Measurements from ENCODE around the gene CRYZL1. TPM values are rescaled to one million over a fixed set of nuclear protein-coding genes. Genes with fewer than 3 reads are reported as not detected.
A peak's percentile ranks its signal among the peaks of the same experiment; 100 is the strongest.

Gene CRYZL1
- total and polyA plus RNA-seq, 7 donors = 17.3 to 90.8 (median 46.6) TPM

DNA sequence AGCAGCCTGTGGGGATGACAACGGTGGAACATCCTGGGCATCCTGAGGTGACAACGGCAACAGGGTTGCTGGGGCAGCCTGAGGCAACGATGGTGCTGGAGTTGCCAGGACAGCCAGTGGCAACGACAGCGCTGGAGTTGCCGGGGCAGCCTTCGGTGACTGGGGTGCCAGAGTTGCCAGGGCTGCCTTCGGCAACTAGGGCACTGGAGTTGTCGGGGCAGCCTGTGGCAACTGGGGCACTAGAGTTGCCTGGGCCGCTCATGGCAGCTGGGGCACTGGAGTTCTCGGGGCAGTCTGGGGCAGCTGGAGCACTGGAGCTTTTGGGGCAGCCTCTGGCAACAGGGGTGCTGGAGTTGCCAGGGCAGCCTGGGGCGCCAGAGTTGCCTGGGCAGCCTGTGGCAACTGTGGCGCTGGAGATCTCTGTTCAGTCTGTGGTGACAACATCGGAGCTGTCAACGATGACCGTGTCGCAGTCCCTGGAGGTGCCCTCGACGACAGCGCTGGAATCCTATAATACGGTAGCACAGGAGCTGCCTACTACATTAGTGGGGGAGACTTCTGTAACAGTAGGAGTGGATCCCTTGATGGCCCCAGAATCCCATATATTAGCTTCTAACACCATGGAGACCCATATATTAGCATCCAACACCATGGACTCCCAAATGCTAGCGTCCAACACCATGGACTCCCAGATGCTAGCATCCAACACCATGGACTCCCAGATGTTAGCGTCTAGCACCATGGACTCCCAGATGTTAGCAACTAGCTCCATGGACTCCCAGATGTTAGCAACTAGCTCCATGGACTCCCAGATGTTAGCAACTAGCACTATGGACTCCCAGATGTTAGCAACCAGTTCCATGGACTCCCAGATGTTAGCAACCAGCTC lies 90.5 kb downstream of the CRYZL1 start:
- H3K9me3 ChIP-seq = no peaks in the 10 kb centered on the region
- intact Hi-C loops (cut with DNase I) = no loop called here
- H3K27ac ChIP-seq = no peak overlapping the region
- no peak overlapping the region for H3K4me3 ChIP-seq
- H3K27me3 ChIP-seq = no peaks in the 10 kb centered on the region
- peaks cover 46 to 97% (median 65%) of the 10 kb centered on the region in 4 donors for H3K36me3 ChIP-seq
- no peak for DNase-seq
- TF ChIP-seq POLR2AphosphoS5 (IDR thresholded peaks at IDR 0.05) (no peak), POLR2A (IDR thresholded peaks at IDR 0.05) (no peak), EP300 (IDR thresholded peaks at IDR 0.05) (no peak)
- TF ChIP-seq, protein P1, sequence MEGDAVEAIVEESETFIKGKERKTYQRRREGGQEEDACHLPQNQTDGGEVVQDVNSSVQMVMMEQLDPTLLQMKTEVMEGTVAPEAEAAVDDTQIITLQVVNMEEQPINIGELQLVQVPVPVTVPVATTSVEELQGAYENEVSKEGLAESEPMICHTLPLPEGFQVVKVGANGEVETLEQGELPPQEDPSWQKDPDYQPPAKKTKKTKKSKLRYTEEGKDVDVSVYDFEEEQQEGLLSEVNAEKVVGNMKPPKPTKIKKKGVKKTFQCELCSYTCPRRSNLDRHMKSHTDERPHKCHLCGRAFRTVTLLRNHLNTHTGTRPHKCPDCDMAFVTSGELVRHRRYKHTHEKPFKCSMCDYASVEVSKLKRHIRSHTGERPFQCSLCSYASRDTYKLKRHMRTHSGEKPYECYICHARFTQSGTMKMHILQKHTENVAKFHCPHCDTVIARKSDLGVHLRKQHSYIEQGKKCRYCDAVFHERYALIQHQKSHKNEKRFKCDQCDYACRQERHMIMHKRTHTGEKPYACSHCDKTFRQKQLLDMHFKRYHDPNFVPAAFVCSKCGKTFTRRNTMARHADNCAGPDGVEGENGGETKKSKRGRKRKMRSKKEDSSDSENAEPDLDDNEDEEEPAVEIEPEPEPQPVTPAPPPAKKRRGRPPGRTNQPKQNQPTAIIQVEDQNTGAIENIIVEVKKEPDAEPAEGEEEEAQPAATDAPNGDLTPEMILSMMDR (IDR thresholded peaks at IDR 0.05) = no peak
- WGBS, 2 donors = 98 to 99% methylated on average over 23 of the region's 23 CpGs
- H3K4me1 ChIP-seq = peaks cover 0 to 24% (median 14%) of the 10 kb centered on the region in 4 donors

DNA sequence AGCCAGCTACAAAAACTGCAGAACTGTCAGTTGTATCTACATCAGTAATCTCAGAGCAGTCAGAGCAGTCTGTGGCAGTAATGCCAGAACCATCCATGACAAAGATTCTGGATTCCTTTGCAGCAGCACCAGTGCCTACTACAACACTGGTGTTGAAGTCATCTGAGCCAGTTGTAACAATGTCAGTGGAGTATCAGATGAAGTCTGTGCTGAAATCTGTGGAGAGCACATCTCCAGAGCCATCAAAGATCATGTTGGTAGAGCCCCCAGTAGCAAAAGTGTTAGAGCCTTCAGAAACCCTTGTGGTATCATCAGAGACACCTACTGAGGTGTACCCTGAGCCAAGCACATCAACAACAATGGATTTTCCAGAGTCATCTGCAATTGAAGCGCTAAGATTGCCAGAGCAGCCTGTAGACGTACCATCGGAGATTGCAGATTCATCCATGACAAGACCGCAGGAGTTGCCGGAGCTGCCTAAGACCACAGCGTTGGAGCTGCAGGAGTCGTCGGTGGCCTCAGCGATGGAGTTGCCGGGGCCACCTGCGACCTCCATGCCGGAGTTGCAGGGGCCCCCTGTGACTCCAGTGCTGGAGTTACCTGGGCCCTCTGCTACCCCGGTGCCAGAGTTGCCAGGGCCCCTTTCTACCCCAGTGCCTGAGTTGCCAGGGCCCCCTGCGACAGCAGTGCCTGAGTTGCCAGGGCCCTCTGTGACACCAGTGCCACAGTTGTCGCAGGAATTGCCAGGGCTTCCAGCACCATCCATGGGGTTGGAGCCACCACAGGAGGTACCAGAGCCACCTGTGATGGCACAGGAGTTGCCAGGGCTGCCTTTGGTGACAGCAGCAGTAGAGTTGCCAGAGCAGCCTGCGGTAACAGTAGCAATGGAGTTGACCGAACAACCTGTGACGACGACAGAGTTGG lies 91.4 kb downstream of the CRYZL1 start:
- Histone ChIP-seq H3K9me3 (no peaks in the 10 kb centered on the region), H3K36me3 (peaks cover 45 to 88% (median 63%) of the 10 kb centered on the region in 4 donors), H3K27me3 (no peaks in the 10 kb centered on the region), H3K27ac (no peak overlapping the region), H3K4me1 (peaks cover 0 to 25% (median 15%) of the 10 kb centered on the region in 4 donors), H3K4me3 (no peak overlapping the region)
- TF ChIP-seq POLR2AphosphoS5 (IDR thresholded peaks at IDR 0.05) = no peak
- 97 to 98% methylated on average over 19 of the region's 19 CpGs for WGBS, 2 donors
- no peak for DNase-seq
- intact Hi-C loops (cut with DNase I) = loop anchor here (10.0 kb wide), 1 partner anchor 225 kb away; the partner anchor contains the start of gene IFNAR1

DNA sequence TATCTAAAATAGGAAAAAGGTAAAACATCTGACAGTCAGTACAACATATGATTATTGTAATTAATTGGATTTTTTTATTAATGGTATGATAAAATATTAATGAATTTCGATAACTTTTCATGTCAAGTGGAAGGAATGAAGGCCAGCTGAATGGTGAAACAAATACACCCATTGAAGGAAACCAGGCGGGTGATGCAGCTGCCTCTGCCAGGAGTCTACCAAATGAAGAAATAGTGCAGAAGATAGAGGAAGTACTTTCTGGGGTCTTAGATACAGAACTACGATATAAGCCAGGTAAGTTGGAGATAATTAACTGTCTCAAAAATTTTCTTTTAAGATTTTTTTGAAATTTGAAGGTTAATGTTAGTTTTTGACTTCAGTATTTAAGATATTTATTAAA lies 95.5 kb downstream of the CRYZL1 start:
- intact Hi-C loops (cut with DNase I) = loop anchor here (10.0 kb wide), 1 partner anchor 221 kb away; the partner anchor contains the start of gene IFNAR1
- H3K9me3 ChIP-seq = no peaks in the 10 kb centered on the region
- peaks cover 0 to 42% (median 33%) of the 10 kb centered on the region in 4 donors for H3K4me1 ChIP-seq
- peak overlapping the region in 2 of 4 donors; percentile 17 to 95 for H3K27ac ChIP-seq
- H3K4me3 ChIP-seq = no peak overlapping the region
- WGBS, 2 donors = 57 to 73% methylated on average over 3 of the region's 3 CpGs
- no peak for DNase-seq
- TF ChIP-seq POLR2A (IDR thresholded peaks at IDR 0.05) (no peak), POLR2AphosphoS5 (IDR thresholded peaks at IDR 0.05) (peak in 1 of 4 donors; percentile 16)
- peaks cover 15 to 49% (median 25%) of the 10 kb centered on the region in 4 donors for H3K36me3 ChIP-seq
- no peaks in the 10 kb centered on the region for H3K27me3 ChIP-seq

DNA sequence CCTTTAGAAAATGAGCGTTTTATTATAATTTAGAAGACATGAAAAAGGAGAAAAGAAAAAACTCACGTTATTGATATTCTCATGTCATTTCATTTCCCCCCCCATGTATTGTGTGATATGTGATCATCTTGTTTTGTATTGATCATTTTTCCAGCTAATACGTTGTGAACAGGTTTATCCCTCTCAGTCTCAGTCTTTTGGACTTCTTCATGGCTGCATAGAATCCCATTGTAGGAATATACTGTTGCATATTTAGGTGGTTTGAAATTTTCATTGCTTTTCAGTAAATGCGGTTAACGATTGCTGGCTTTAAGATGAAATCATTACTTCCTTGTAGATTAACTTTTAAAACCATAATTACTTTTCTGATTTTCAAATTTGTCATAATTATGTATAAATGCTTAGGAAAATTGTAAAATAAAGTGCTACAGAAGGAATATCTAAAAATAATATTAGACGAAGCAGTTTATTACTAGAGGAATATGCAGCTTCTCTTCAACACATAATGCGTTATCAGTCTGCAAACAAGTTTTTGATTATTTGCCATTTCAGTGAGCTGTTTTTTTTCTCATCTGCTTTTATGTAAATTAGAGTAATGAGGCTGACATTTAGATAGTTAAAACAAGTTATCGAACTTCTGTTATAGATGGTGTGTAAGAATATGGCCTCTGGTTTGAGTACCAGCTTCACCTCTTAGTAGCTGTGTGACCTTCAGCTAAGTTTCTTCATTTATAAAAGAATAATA lies 96.9 kb downstream of the CRYZL1 start:
- peak overlapping the region in 3 of 4 donors; percentile 95 to 99 (median 99) for H3K27ac ChIP-seq

More for the DNA sequence above, 96.9 kb downstream of the CRYZL1 start:
- H3K9me3 ChIP-seq = no peaks in the 10 kb centered on the region
- peak overlapping the region; percentile 59 to 79 (median 64) for H3K4me3 ChIP-seq
- DNase-seq = no peak
- no peaks in the 10 kb centered on the region for H3K27me3 ChIP-seq
- peaks cover 0 to 51% (median 40%) of the 10 kb centered on the region in 4 donors for H3K4me1 ChIP-seq
- H3K36me3 ChIP-seq = peaks cover under 1 to 35% (median 10%) of the 10 kb centered on the region in 4 donors
- 3 to 16% methylated on average over 8 of the region's 8 CpGs for WGBS, 2 donors
- intact Hi-C loops (cut with DNase I) = loop anchor here (10.0 kb wide), 1 partner anchor 220 kb away; the partner anchor contains the start of gene IFNAR1
- TF ChIP-seq, protein P1 (IDR thresholded peaks at IDR 0.05) = no peak
- TF ChIP-seq POLR2AphosphoS5 (IDR thresholded peaks at IDR 0.05) = no peak
- no peak for TF ChIP-seq EP300 (IDR thresholded peaks at IDR 0.05)
- no peak for TF ChIP-seq POLR2A (IDR thresholded peaks at IDR 0.05)
